Stimulated activated naive CD4-positive, alpha-beta T cell (primary cell): ENCODE measurements around the gene ACER3.
"Not testable (repeated sequence)": the region's sequence is repeated elsewhere in the genome, so short reads cannot be mapped to it uniquely, and the experiment has no call there.

ENCODE experiments used
- DNase-seq, 6 experiments: peaks; one replicate each; lab custom pipeline; 2025; lab: John Stamatoyannopoulos, UW

Gene ACER3

DNA sequence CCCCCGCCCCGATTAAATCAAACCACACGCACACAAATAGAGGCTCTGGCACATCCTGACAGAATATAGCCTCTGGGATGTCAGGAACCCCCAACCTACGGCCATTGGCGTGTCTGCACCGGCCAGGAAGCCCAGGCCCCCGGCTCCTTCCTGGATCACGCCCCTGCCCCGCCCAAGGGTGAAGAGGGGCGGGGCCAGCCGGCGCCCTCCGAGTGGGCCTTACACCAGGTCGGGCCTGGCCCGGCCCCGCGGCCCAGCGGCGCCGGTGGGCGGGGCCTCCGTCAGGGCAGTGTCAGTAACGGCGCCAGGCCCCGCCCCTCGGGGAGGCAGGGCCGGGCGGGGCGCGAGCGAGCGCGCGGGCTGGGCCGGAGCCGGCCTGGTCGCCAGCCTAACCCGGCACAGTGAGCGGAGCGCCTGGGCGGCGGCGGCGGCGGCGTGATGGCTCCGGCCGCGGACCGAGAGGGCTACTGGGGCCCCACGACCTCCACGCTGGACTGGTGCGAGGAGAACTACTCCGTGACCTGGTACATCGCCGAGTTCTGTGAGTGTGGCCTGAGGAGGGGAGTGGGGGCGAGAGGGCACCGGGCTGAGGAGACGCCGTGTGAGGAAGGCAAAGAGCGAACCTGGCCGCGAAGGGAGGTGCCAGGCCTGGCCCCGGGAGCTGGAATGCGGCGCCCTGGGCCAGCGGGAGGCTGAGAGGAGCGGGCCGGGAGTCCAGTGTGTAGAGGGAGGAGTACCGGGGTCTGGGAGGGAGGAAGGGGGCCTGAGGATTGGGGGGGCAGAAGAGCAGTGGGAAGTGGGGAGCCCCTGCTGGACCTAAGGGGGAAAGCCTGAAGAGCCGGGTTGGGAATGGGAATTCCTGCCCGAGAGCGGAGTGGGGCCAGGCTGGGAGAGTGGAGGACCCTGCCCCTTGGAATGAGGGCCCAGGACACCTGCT lies at the start of gene ACER3:
TSS of gene ACER3 (plus strand) at position 380 of the 937 bp plus-strand sequence. CDS start at position 439, 59 bp downstream.
- peak; percentile 9 to 85 (median 56) for DNase-seq

DNA sequence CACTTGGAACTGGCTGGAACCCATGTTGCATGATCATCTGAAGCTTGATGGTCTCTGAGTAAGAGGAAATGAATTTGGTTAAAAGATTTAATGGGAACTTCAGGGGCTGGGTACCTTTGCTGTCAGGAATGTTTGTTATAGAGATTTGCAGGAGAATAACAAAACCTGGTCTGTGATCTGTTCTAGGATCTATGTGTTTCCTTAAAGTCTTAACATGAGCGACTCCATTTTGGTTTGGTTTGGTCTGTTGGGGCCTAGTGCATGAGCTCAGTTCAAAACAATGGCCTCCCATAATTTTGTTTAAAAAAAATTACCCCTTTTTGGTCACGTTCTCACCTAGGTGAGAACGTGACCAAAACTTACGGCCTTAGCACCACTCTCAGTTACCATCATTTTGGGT lies 49.5 kb upstream of the ACER3 start:
- no peak for DNase-seq

DNA sequence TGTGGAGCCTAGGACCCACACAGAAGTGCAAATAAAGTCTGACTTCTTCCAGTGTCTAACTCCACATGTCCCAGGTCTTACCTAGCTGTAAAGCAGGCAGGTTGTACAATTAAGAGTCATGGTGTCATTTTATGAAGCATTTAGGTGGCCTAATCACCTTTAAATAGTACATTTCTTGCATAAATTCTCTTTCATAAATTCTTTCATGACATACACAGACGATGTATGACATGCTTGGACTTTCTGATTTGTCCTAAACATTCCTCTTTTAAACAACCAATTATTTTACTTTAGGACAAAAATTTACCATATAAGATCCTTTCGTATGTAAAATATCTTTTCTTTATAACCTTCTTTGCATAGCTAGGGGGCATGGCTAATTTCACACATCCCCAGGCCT lies 46.3 kb upstream of the ACER3 start:
- no peak for DNase-seq

DNA sequence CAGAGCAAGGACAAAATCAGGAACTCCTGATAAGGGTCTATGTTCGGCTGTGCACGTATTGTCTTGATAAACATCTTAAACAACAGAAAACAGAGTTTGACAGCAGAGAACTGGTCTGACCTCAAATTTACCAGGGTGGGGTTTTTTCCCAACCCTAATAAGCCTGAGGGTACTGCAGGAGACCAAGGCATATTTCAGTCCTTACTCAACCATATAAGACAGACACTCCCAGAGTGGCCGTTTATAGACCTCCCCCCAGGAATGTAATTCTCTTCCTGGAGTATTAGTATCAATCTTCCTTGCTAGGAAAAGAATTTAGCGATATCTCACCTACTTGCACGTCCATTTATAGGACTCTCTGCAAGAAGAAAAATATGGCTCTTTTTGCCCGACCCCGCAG lies 45.0 kb upstream of the ACER3 start:
- DNase-seq, result not testable (repeated sequence)

DNA sequence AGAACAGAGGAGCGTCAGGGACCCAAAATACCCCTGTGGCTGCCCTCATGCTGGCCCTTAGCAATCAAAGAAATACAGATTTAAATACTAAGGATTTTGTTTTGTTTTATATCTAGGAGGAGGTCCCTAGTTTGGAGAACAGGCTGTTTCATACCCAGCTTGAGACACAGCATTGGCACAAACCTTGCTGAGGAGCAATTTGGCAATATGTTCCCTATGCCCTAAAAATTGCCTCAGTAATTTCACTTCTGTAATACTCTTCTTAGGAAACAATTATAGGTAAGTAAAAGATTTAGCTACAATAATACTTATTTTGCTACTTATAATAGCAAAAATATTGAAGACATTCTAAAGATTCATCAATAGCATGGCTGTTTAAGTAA lies 40.5 kb upstream of the ACER3 start:
- no peak for DNase-seq

DNA sequence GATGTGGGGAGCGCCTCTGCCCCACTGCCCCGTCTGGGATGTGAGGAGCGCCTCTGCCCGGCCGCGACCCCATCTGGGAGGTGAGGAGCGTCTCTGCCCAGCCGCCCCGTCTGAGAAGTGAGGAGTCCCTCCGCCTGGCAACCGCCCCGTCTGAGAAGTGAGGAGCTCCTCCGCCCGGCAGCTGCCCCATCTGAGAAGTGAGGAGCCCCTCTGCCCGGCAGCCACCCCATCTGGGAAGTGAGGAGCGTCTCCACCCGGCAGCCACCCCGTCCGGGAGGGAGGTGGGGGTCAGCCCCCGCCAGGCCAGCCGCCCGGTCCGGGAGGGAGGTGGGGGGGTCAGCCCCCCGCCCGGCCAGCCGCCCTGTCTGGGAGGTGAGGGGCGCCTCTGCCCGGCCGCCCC lies 39.3 kb upstream of the ACER3 start:
- not testable (repeated sequence) for DNase-seq

DNA sequence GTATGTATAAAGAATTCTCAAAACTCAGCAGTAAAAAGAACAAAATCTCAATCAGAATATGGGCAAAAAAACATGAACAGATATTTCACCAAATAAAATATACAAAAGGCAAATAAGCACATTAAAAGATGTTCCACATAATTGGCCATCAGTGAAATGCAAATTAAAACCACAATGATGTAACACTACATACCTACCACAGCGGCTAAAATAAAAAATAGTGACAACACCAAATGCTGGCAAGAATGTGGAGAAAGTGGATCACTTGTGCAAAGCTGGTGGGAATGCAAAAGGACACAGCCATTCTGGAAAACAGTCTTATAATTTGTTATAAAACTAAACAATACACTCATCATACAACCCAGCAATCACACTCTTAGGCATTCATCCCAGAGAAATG lies 38.3 kb upstream of the ACER3 start:
- DNase-seq, result no peak

DNA sequence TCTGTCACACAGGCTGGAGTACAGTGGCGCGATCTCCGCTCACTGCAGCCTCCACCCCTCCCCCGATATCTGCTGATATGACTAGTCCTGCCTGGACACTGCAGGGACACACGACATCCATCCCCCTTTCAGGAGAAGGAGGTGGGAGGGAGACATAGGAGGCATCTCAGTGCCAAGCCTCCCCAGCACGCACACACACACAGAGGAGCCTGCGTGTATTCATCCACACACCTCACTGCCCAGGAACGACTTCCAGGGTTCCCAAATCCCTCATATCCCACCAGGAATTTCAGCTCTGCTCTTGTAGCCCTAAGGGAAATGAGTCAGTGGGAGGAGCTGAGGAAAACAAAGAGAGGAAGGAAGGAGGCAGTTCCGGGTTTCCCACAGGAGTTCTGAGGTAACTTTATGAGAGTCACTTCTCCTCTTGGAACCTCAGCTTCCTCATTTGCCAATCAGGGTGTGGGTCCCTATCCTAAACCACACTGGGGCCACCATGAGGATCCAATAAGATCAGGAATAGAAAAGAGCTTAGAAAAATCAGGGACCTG lies 37.2 kb upstream of the ACER3 start:
- no peak for DNase-seq

DNA sequence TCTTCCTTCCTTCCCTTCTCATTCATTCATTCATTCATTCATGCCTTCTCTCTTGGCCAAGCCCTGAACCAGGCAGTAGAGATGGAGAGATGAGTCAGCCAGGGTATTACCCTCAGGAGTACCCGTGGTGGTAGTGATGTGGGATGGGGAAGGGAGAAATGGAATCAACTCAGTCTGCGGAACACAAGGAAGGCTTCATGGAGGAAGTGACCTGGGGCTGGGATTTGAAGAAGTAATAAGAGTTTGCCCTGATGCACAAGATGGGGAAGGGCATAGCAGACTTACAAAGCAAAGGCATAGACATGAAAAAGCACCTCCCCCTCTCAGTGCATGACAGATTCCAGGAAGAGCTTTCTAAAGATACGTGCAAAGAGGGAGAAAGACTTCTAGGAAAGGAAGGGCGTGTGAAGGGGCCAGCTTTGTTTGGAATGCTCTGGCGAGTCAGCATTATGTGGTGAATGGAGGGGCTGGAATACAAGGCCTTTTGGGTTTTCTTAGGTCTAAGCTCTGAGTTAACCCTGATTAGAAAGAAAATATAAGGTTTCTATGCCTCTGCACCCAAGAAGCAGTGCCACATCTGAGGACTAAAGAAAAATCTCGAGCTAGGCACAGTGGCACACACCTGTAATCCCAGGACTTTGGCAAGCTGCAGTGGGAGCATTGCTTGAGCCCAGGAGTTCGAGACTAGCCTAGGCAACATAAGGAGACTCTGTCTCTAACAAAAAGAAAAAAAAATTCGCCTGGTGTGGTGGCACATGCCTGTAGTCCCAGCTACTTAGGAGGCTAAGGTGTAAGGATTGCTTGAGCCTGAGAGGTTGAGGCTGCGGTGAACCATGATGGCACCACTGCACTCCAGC lies 36.4 kb upstream of the ACER3 start:
- DNase-seq, result no peak

DNA sequence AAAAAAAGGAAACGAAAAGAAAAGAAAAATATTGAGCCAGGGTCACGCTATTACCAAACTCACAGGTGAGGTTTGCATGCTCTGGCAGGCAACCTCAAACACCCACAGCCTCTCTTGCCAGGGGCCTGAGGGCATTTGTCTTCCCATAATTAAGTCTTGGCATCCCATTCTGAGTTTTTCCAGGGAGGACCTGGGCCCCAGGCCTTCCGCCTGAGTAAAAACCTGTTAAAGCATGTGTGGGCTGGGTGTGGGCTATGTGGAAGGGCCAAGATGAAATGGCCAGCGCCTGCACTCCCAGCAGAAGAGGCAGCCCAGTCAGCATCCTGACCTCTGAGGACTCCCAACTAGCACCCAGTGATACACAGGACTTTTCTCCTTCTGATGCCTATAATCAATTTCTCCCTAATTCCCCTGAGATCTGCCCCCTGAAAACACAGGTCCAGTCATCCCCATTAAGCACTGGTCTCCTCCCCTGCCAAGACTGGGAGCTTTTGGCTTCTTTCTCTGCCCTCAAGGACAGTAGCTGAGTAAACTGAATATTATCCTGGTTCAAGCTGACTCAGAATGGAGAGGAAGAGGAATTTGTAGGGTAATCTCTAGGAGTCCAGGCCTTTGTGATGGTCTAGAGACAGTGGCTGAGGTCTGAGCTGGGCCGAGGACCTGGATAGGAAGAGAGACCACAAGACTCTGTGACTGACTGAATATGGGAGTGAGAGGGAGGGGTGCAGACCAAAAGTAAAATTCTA lies 35.6 kb upstream of the ACER3 start:
- DNase-seq, result no peak

DNA sequence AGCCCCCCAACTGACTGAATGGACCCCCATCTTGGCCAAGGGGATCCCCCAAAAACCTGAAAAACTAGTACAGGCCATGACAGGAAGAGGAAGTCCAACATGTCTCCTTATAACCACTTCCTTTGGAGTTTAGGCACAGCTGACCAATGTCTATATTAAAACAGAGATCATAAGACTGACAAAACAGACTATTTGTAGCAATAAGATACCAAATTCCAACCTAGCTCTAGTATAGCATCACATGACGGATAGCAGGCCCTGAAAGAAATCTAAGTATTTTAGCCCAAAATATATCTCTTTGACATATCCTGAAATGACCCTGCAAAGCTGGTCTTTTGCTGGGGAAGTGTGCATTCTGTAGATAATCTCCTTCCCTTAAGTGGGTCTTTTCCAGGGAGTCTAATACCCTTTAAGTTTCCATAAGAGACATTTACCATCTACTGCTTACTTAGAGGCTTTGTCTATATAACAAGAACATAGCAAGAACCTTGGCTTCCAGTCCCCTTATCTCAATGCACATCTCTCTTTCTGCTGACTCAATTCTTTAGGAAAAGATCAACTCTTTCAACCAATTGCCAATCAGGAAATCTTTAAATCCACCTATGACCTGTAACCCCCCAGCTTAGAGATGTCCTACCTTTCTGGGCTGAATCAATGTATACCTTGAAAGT lies 34.9 kb upstream of the ACER3 start:
- no peak for DNase-seq

DNA sequence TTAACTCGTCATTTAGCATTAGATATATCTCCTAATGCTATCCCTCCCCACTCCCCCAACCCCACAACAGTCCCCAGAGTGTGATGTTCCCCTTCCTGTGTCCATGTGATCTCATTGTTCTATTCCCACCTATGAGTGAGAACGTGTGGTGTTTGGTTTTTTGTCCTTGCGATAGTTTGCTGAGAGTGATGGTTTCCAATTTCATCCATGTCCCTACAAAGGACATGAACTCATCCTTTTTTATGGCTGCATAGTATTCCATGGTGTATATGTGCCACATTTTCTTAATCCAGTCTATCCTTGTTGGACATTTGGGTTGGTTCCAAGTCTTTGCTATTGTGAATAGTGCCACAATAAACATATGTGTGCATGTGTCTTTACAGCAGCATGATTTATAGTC lies 34.2 kb upstream of the ACER3 start:
- DNase-seq, result not testable (repeated sequence)

DNA sequence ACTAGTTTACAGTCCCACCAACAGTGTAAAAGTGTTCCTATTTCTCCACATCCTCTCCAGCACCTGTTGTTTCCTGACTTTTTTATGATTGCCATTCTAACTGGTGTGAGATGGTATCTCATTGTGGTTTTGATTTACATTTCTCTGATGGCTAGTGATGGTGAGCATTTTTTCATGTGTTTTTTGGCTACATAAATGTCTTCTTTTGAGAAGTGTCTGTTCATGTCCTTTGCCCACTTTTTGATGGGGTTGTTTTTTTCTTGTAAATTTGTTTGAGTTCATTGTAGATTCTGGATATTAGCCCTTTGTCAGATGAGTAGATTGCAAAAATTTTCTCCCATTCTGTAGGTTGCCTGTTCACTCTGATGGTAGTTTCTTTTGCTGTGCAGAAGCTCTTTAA lies 33.7 kb upstream of the ACER3 start:
- not testable (repeated sequence) for DNase-seq

DNA sequence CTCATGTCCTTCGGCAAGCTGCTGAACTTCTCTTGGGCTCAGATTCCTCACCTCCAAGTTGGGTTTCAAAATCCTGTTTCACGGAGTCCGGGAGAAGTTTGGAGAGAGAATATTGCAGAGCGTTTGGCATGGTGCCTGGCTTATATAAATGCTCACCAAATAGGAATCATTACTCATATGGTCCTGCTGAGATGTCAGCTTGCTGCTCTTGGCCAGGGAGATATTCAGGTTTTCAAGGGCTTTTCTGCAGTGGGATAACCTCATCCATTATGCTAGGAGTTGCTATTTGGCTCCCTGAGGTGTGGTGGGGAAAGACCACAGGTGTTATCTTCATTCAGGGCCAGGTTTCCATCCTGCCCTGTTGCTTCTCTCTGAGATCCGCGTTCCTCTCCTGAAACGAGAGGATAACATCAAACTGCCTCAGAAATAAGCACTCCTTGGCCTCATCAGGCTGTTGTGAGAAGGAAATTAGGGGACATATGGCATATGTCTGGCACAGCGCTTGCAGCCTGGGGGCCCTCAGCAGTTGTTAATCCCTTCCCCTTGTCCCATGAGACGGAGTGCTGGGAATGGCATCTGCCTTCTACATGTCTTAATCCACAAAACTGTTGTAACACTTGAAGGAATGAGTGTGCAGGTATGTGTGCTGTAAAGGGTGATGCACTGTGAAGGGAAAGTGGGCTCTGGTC lies 29.9 kb upstream of the ACER3 start:
- no peak for DNase-seq

DNA sequence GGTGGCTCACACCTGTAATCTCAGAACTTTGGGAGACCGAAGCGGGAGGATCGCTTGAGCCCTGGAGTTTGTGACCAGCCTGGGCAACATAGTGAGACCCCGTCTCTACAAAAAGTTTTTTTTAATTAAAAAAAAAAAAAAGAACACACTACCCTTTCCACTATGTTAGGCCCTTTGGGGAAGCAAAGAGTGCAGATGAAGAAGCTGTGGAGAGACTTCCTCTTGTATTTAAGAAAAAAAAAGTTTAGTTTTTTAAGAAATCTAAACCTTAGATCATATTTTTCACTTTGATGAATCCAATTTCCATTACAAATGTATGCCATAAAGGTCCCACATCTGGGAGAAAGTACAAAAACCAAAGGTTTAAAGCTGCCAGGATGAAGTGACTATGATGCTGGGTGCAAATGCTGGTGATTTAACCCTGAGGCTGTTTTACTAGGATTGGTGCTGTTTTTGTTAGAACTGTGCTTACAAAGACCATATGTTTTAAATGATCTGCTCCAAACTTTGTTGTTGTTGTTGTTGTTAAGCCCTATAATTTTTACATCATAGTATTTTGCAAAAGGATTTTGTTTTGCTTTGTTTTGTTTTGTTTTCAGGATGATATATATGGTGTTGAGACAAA lies 28.9 kb upstream of the ACER3 start:
- no peak for DNase-seq

DNA sequence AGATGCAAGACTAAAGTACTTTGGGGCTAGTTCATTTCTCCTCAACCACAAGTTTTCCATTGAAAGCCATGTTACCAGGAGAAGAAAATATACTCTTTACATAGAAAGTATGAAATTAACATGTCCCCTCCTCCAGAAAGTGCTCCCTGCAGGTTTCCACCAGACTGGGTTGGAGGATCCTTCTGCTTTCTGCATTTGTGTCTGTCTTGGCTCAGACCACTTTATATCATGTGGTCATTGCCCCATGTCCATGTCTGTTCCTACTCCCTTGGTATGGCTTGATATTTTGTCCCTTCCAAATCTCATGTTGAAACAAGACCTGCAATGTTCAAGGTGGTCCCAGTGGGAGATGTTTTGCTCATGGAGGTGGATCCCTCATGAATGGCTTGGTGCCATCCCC lies 28.4 kb upstream of the ACER3 start:
- no peak for DNase-seq

DNA sequence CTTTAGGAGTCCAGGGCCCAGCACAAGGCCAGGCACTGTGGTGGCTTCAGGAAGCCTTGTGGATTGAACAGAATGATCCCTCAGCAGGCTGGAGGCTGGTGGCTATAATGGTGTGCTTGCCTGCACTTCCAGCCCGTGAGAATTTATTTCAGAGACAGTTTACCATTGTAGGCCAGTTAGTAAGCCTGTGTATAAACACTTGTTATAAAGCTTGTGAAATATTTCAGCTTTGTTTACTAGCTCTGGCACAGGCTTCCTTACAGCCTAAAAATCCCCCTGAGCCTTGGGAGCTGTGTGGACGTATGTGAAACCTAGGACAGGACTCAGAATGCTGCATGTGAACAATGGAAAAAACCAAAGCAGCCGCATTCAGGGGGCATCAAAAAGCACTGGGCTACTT lies 26.6 kb upstream of the ACER3 start:
- no peak for DNase-seq

DNA sequence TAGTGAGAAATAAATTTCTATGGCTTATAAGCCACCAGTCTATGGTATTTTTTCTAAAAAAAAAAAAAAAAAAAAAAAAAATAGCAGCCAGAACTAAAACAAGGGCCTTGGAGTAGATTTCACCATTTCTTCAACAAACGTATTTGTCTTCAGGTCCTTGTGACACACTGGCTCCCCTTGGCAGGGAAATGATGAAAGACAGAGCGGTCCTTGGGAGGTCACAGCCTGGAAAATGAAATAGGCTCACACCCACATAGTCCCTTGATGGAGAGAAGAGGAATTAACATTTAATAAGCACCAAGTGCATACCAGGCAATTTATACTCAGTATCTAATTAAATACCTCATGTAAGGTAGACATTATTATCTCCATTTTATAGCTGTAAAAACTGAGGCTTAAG lies 25.7 kb upstream of the ACER3 start:
- DNase-seq, result no peak

DNA sequence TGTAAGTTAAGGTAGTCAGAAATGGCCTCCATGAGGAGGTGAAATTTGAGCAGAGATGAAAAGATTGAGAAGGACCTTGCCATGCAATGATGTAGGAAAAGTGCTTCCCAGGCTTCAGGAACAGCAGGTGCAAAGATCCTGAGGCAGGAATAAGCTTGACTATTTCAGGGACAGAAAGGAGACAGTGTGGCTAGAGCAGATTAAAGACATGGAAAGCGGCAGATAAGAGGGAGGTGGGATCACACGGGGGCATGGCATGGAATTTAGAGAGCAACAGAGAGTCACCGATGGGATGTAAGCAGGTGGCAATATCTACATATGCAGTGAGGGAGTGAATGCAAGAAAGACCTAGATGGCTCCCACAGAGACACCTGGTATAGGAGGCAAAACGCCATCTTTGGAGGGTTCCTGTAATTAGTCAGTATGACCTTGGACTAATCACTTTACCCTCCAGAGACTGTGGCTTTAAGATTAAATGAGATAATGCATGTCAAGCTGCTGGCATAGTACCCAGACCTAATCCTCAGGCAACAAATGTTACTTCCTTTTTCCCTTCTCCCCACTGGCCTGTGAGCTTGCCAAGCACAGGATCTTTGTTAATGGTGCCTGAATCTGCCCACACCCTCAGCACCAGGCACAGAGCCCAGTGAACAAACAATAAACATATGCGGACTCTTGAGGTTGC lies 24.6 kb upstream of the ACER3 start:
- no peak for DNase-seq
